Vagina (tissue), 2 donors: ENCODE measurements around the gene RPP14. TPM values are rescaled to one million over a fixed set of nuclear protein-coding genes. Genes with fewer than 3 reads are reported as not detected.

ENCODE experiments used
- DNase-seq, 2 donors: peaks; one replicate each; pipeline ENCODE4 v3.0.0-alpha.2; 2017; ENCODE audit errors: extremely low spot score in 2 of 2
- H3K27ac ChIP-seq: fragments of 200-600 bp; sonication (generic); one replicate; pipeline ENCODE4 v1.5.1; 2019
- H3K27me3 ChIP-seq: fragments of 200-600 bp; sonication (generic); one replicate; pipeline ENCODE4 v1.5.1; 2019
- H3K36me3 ChIP-seq, 2 donors: fragments of 200-600 bp; sonication (generic); one replicate each; pipeline ENCODE4 v1.5.1; 2017 to 2019
- H3K4me1 ChIP-seq: fragments of 200-600 bp; sonication (generic); one replicate; pipeline ENCODE4 v1.5.1; 2019
- H3K4me3 ChIP-seq, 2 donors: fragments of 200-600 bp; sonication (generic); 1 replicate in 1 of 2; 2 replicates in 1 of 2; pipeline ENCODE4 v1.5.1; 2016 to 2019
- H3K9me3 ChIP-seq: fragments of 200-600 bp; sonication (generic); one replicate; pipeline ENCODE4 v1.5.1; 2019
- CTCF ChIP-seq, 3 experiments: fragments of 450-650 bp in 2 of 3; fragments of 200-600 bp in 1 of 3; sonication (generic) in 1 of 3; IDR thresholded peaks; one replicate each; pipeline ENCODE4 v1.5.1; 2017 to 2019; ENCODE audit warnings: antibody characterized with exemption in 3 of 3, mild to moderate bottlenecking in 2 of 3, moderate library complexity in 2 of 3
- POLR2A ChIP-seq, 2 donors: fragments of 450-650 bp; IDR thresholded peaks; one replicate each; pipeline ENCODE4 v1.6.1; 2017; ENCODE audit warnings: antibody characterized with exemption in 2 of 2, mild to moderate bottlenecking in 2 of 2, moderate library complexity in 2 of 2
- POLR2AphosphoS5 ChIP-seq, 2 donors: sonication (generic); formaldehyde crosslinking; IDR thresholded peaks; one replicate each; pipeline ENCODE4 v1.9.0; 2017; ENCODE audit warnings: antibody characterized with exemption in 2 of 2, mild to moderate bottlenecking in 2 of 2, low read depth in 1 of 2; ENCODE audit not compliant: insufficient read depth in 1 of 2
- intact Hi-C: fragments of 100-400 bp; cut with DNase I; formaldehyde crosslinking; loops from one replicate; pipeline ENCODE4 v1.15.1; 2023
- total RNA-seq: library from RNA; depleted of rRNA; stranded (reverse); fragments of >200 nt; gene quantifications from one replicate; pipeline ENCODE4 v1.2.3, GENCODE V29; 2016

RPP14 gene
- total RNA-seq, 1 donor from 2014 or later: 16.9 TPM

- H3K4me3 ChIP-seq: no peak overlapping the region
- H3K27me3 ChIP-seq: no peaks in the 10 kb centered on the region
- no peak for DNase-seq
- TF ChIP-seq POLR2AphosphoS5 (IDR thresholded peaks at IDR 0.05; ENCODE audit: insufficient read depth in 1 of 2, low read depth in 1 of 2) (no peak), POLR2A (IDR thresholded peaks at IDR 0.05) (no peak), CTCF (IDR thresholded peaks at IDR 0.05) (no peak)
- peaks cover 41% of the 10 kb centered on the region for H3K4me1 ChIP-seq
- intact Hi-C loops: loop anchor here (10.0 kb wide), 2 partner anchors 155 to 205 kb away; partner anchors contain the start of gene ACOX2
- no peaks in the 10 kb centered on the region for H3K9me3 ChIP-seq
- no peak overlapping the region for H3K27ac ChIP-seq
- H3K36me3 ChIP-seq: no peaks in the 10 kb centered on the region
Observed at GRCh38 chr3:58329922-58330413, 23.9 kb downstream of the RPP14 start.

GRCh38 chr3:58331593-58332152 lies 25.6 kb downstream of the RPP14 start:
- peak overlapping the region; percentile 84 for H3K27ac ChIP-seq
- intact Hi-C loops: loop anchor here (10.0 kb wide), 1 partner anchor 153 kb away; no protein-coding TSS in a partner anchor
- H3K9me3 ChIP-seq: no peaks in the 10 kb centered on the region
- H3K27me3 ChIP-seq: no peaks in the 10 kb centered on the region
- TF ChIP-seq POLR2A (IDR thresholded peaks at IDR 0.05) (no peak), POLR2AphosphoS5 (IDR thresholded peaks at IDR 0.05; ENCODE audit: insufficient read depth in 1 of 2, low read depth in 1 of 2) (no peak)
- H3K36me3 ChIP-seq: no peaks in the 10 kb centered on the region
- no peak overlapping the region for H3K4me3 ChIP-seq
- DNase-seq: no peak
- H3K4me1 ChIP-seq: peaks cover 47% of the 10 kb centered on the region

GRCh38 chr3:58332575-58333188 lies 26.6 kb downstream of the RPP14 start, which contains the start of gene PXK:
TSS of gene PXK (plus strand) at chr3:58332892. CDS start at chr3:58332989, 97 bp downstream.
- peak within 1 kb of the TSS; percentile 84 for H3K27ac ChIP-seq
- peak within 1 kb of the TSS; percentile 90 to 95 for H3K4me3 ChIP-seq
- no peak for DNase-seq
- no peaks in the 10 kb centered on the region for H3K27me3 ChIP-seq
- TF ChIP-seq POLR2AphosphoS5 (IDR thresholded peaks at IDR 0.05; ENCODE audit: insufficient read depth in 1 of 2, low read depth in 1 of 2): peak in 1 of 2 donors; percentile 46
- TF ChIP-seq POLR2A (IDR thresholded peaks at IDR 0.05): peak in 1 of 2 donors; percentile 48
- no peak for TF ChIP-seq CTCF (IDR thresholded peaks at IDR 0.05)
- H3K9me3 ChIP-seq: no peaks in the 10 kb centered on the region
- intact Hi-C loops: loop anchor here (10.0 kb wide), 1 partner anchor 152 kb away; no protein-coding TSS in a partner anchor
- H3K36me3 ChIP-seq: no peaks in the 10 kb centered on the region
- peaks cover 58% of the 10 kb centered on the region for H3K4me1 ChIP-seq

GRCh38 chr3:58333206-58334012 lies 27.4 kb downstream of the RPP14 start:
- DNase-seq: no peak
- intact Hi-C loops: loop anchor here (10.0 kb wide), 1 partner anchor 151 kb away; no protein-coding TSS in a partner anchor
- peaks cover 65% of the 10 kb centered on the region for H3K4me1 ChIP-seq

GRCh38 chr3:58334013-58334321 lies 27.9 kb downstream of the RPP14 start:
- peaks cover 65% of the 10 kb centered on the region for H3K4me1 ChIP-seq

More at GRCh38 chr3:58333206-58334012, 27.4 kb downstream of the RPP14 start:
- H3K27me3 ChIP-seq: no peaks in the 10 kb centered on the region
- H3K9me3 ChIP-seq: no peaks in the 10 kb centered on the region
- TF ChIP-seq POLR2A (IDR thresholded peaks at IDR 0.05) (no peak), POLR2AphosphoS5 (IDR thresholded peaks at IDR 0.05; ENCODE audit: insufficient read depth in 1 of 2, low read depth in 1 of 2) (peak in 1 of 2 donors; percentile 18)
- peak overlapping the region; percentile 84 for H3K27ac ChIP-seq
- peak overlapping the region; percentile 90 to 95 for H3K4me3 ChIP-seq
- no peaks in the 10 kb centered on the region for H3K36me3 ChIP-seq

More at GRCh38 chr3:58334013-58334321, 27.9 kb downstream of the RPP14 start:
- H3K27ac ChIP-seq: peak overlapping the region; percentile 84
- H3K4me3 ChIP-seq: peak overlapping the region; percentile 90 to 95
- intact Hi-C loops: loop anchor here (10.0 kb wide), 1 partner anchor 151 kb away; no protein-coding TSS in a partner anchor
- no peaks in the 10 kb centered on the region for H3K27me3 ChIP-seq
- TF ChIP-seq CTCF (IDR thresholded peaks at IDR 0.05) (no peak), POLR2AphosphoS5 (IDR thresholded peaks at IDR 0.05; ENCODE audit: insufficient read depth in 1 of 2, low read depth in 1 of 2) (no peak), POLR2A (IDR thresholded peaks at IDR 0.05) (no peak)
- H3K9me3 ChIP-seq: no peaks in the 10 kb centered on the region
- no peak for DNase-seq
- H3K36me3 ChIP-seq: no peaks in the 10 kb centered on the region
